ENCODE results near the gene BICC1.

DNA sequence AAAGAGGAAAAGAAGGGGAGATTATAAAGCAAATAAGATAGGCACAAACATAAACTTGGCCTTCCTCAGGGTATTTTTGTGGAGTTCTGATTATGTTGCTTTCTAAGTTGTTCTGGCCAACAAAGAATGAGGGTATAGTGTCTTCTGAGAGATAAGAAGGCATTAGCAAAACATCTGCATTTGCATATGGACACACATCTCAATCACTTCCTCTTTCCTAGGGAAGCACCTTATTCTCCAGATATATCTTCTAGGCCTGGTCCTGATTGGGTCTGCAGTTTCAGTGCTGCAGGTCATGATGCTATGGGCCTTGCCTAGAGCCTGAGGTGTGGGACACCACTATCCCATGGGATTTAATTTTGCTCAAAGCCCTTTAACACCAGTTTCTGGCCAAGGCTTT is 355.0 kb downstream of the BICC1 start:
- TF ChIP-seq, protein P1, sequence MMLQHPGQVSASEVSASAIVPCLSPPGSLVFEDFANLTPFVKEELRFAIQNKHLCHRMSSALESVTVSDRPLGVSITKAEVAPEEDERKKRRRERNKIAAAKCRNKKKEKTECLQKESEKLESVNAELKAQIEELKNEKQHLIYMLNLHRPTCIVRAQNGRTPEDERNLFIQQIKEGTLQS (IDR thresholded peaks at IDR 0.05): no peak
- no peak for TF ChIP-seq POLR2A (IDR thresholded peaks at IDR 0.05; ENCODE audit: borderline replicate concordance, extremely low read depth, insufficient read depth, insufficient read length)
- TF ChIP-seq, protein P2, sequence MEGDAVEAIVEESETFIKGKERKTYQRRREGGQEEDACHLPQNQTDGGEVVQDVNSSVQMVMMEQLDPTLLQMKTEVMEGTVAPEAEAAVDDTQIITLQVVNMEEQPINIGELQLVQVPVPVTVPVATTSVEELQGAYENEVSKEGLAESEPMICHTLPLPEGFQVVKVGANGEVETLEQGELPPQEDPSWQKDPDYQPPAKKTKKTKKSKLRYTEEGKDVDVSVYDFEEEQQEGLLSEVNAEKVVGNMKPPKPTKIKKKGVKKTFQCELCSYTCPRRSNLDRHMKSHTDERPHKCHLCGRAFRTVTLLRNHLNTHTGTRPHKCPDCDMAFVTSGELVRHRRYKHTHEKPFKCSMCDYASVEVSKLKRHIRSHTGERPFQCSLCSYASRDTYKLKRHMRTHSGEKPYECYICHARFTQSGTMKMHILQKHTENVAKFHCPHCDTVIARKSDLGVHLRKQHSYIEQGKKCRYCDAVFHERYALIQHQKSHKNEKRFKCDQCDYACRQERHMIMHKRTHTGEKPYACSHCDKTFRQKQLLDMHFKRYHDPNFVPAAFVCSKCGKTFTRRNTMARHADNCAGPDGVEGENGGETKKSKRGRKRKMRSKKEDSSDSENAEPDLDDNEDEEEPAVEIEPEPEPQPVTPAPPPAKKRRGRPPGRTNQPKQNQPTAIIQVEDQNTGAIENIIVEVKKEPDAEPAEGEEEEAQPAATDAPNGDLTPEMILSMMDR (IDR thresholded peaks at IDR 0.05 in 2 of 3, conservative IDR thresholded peaks at IDR 0.05 in 1 of 3; ENCODE audit: borderline replicate concordance in 1 of 3, insufficient read depth in 1 of 3, low read depth in 2 of 3, low read length in 2 of 3): no peak
- no peak for TF ChIP-seq RAD21 (IDR thresholded peaks at IDR 0.05; ENCODE audit: low read depth)
- TF ChIP-seq TCF7L2 (IDR thresholded peaks at IDR 0.05; ENCODE audit: borderline replicate concordance, extremely low read depth, insufficient read depth, insufficient read length): no peak
- TF ChIP-seq YY1 (IDR thresholded peaks at IDR 0.05; ENCODE audit: extremely low read depth, insufficient replicate concordance, low read depth, low read length): no peak
- no peak for TF ChIP-seq EZH2 (IDR thresholded peaks at IDR 0.05)
